Loucy (cell line): ENCODE results near the gene PRPF18.

ENCODE experiments used
- EZH2phosphoT487 ChIP-seq: fragments of 200-600 bp; IDR thresholded peaks from 2 replicates; pipeline ENCODE4 v1.6.1; 2018; ENCODE audit warnings: antibody characterized with exemption, mild to moderate bottlenecking, moderate library complexity, borderline replicate concordance
- TF ChIP-seq, protein P1 (sequence below): fragments of 200-600 bp; sonication (generic); conservative IDR thresholded peaks from 2 replicates; pipeline ENCODE4 v1.5.1; 2014; ENCODE audit warnings: mild to moderate bottlenecking, antibody characterized with exemption, low read length

DNA sequence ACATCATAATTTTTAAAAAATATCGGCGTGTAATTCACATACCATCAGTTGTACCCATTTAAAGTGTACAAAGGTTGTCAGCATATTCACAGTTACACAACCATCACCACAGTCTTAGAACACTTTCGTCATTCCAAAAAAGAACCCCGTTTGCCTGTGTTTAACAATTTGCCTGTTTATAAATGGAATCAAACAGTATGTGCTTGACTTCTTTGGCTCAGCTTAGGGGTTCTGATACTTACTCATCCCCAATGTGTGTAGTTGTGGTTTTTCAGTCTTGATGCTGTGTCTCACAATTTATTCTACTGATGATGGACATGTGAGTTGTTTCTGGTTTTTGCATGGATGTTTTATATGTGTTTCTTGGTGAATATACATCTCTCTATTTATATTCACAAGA is 50.0 kb downstream of the PRPF18 start:
- TF ChIP-seq, protein P1, sequence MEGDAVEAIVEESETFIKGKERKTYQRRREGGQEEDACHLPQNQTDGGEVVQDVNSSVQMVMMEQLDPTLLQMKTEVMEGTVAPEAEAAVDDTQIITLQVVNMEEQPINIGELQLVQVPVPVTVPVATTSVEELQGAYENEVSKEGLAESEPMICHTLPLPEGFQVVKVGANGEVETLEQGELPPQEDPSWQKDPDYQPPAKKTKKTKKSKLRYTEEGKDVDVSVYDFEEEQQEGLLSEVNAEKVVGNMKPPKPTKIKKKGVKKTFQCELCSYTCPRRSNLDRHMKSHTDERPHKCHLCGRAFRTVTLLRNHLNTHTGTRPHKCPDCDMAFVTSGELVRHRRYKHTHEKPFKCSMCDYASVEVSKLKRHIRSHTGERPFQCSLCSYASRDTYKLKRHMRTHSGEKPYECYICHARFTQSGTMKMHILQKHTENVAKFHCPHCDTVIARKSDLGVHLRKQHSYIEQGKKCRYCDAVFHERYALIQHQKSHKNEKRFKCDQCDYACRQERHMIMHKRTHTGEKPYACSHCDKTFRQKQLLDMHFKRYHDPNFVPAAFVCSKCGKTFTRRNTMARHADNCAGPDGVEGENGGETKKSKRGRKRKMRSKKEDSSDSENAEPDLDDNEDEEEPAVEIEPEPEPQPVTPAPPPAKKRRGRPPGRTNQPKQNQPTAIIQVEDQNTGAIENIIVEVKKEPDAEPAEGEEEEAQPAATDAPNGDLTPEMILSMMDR: no peak
- TF ChIP-seq EZH2phosphoT487: no peak
